Endothelial cell of umbilical vein (primary cell): Measurements from ENCODE around the gene LCN2. TPM values are rescaled to one million over a fixed set of nuclear protein-coding genes. Genes with fewer than 3 reads are reported as not detected.

Experiments used
- BruUV-seq: library from RNA; stranded (reverse); fragments of 400-500 nt; replicated peaks from 2 replicates; lab custom pipeline; 2021; lab: Mats Ljungman, UMichigan
- CTCF ChIA-PET: fragments of 300-600, 350-600 bp; sonication (Branson Sonifier 250); formaldehyde crosslinking; loops from one replicate; lab custom pipeline; 2021; ENCODE audit warnings: antibody characterized with exemption, inconsistent platforms; lab: Charles Lee
- POLR2A ChIA-PET: fragments of 300-600, 350-600 bp; sonication (Branson Sonifier 250); formaldehyde crosslinking; loops from one replicate; lab custom pipeline; 2021; ENCODE audit warnings: antibody characterized with exemption, inconsistent platforms; lab: Charles Lee
- DNase-seq: peaks from one replicate; pipeline ENCODE4 v3.0.0-alpha.2; 2011; ENCODE audit warnings: low read depth, low spot score
- FAIRE-seq: peaks from 2 replicates; lab custom pipeline; 2011; peaks lifted over from hg19 to GRCh38; lab: Jason Lieb, UNC
- H2AFZ ChIP-seq: 2 replicates; pipeline ENCODE4 v1.6.0; 2012; ENCODE audit warnings: low read depth, low read length, control low read depth, inconsistent platforms
- H3K27ac ChIP-seq: 2 replicates; pipeline ENCODE4 v1.5.1; 2011; ENCODE audit warnings: low read depth, mild to moderate bottlenecking, control low read depth, low read length, moderate library complexity; ENCODE audit not compliant: insufficient read depth
- H3K27me3 ChIP-seq, 2 experiments: 2 replicates each; pipeline versions ENCODE4 v1.6.0 to v1.6.1; 2011; ENCODE audit warnings: low read length in 2 of 2, mixed read lengths in 1 of 2; ENCODE audit not compliant: control insufficient read depth in 2 of 2, insufficient read depth in 2 of 2
- H3K36me3 ChIP-seq, 2 experiments: 2 replicates in 1 of 2; 3 replicates in 1 of 2; pipeline ENCODE4 v1.5.1; 2011; ENCODE audit warnings: low read length in 2 of 2, mild to moderate bottlenecking in 1 of 2, moderate library complexity in 1 of 2; ENCODE audit not compliant: control insufficient read depth in 2 of 2, insufficient read depth in 2 of 2; ENCODE audit errors: extremely low read depth in 1 of 2
- H3K4me1 ChIP-seq: 3 replicates; pipeline ENCODE4 v1.5.1; 2011; ENCODE audit warnings: mild to moderate bottlenecking, low read length; ENCODE audit not compliant: control insufficient read depth, insufficient read depth; ENCODE audit errors: extremely low read depth
- H3K4me2 ChIP-seq: 2 replicates; pipeline ENCODE4 v1.6.1; 2011; ENCODE audit warnings: low read length, control low read depth, mixed read lengths; ENCODE audit not compliant: insufficient read depth
- H3K4me3 ChIP-seq, 3 experiments: fragments of 200-600 bp in 1 of 3; sonication (generic), shearing (Covaris generic) in 1 of 3; replicated peaks in 1 of 3; 2 replicates each; pipeline ENCODE4 v1.5.1; 2011 to 2016; ENCODE audit warnings: control low read depth in 3 of 3, low read length in 3 of 3, mild to moderate bottlenecking in 2 of 3, inconsistent platforms in 1 of 3, low read depth in 1 of 3, moderate library complexity in 1 of 3; ENCODE audit not compliant: insufficient read depth in 1 of 3
- H3K79me2 ChIP-seq: 2 replicates; pipeline ENCODE4 v1.6.0; 2012; ENCODE audit warnings: low read length, inconsistent platforms; ENCODE audit not compliant: control insufficient read depth, insufficient read depth
- H3K9ac ChIP-seq: replicated peaks from 2 replicates; pipeline ENCODE3; 2011; ENCODE audit warnings: low read length, control low read depth; ENCODE audit not compliant: insufficient read depth; ENCODE audit errors: extremely low read depth
- H3K9me1 ChIP-seq: replicated peaks from 3 replicates; pipeline ENCODE4 v1.6.0; 2011; ENCODE audit warnings: mild to moderate bottlenecking, low read length; ENCODE audit not compliant: control insufficient read depth, insufficient read depth; ENCODE audit errors: extremely low read depth
- H3K9me3 ChIP-seq: replicated peaks from 2 replicates; pipeline ENCODE4 v1.5.1; 2012; ENCODE audit warnings: low read length, inconsistent platforms; ENCODE audit not compliant: control insufficient read depth, insufficient read depth
- H4K20me1 ChIP-seq: replicated peaks from 2 replicates; pipeline ENCODE3; 2011; ENCODE audit warnings: mild to moderate bottlenecking, low read length; ENCODE audit not compliant: control insufficient read depth, insufficient read depth; ENCODE audit errors: extremely low read depth
- CTCF ChIP-seq, 2 donors: IDR thresholded peaks; 1 replicate in 1 of 2; 2 replicates in 1 of 2; pipeline ENCODE4 v1.5.1; 2011; ENCODE audit warnings: low read length in 2 of 2, mild to moderate bottlenecking in 2 of 2, moderate library complexity in 2 of 2, control low read depth in 1 of 2, inconsistent platforms in 1 of 2, low read depth in 1 of 2; ENCODE audit not compliant: insufficient read depth in 1 of 2; ENCODE audit errors: extremely low read depth in 1 of 2
- EZH2 ChIP-seq: IDR thresholded peaks from 2 replicates; pipeline ENCODE4 v1.6.1; 2012; ENCODE audit warnings: borderline replicate concordance, low read depth, mild to moderate bottlenecking, moderate library complexity, low read length, inconsistent platforms; ENCODE audit not compliant: severe bottlenecking
- FOS ChIP-seq: IDR thresholded peaks from 2 replicates; pipeline ENCODE4 v1.6.1; 2011; ENCODE audit warnings: mild to moderate bottlenecking, low read length, moderate library complexity, borderline replicate concordance; ENCODE audit not compliant: insufficient read depth
- GATA2 ChIP-seq: IDR thresholded peaks from 2 replicates; pipeline ENCODE4 v1.7.0; 2011; ENCODE audit warnings: low read depth, mild to moderate bottlenecking, moderate library complexity, mixed read lengths, low read length; ENCODE audit not compliant: insufficient read length, insufficient read depth
- JUN ChIP-seq: IDR thresholded peaks from 2 replicates; pipeline ENCODE4 v1.6.1; 2011; ENCODE audit warnings: borderline replicate concordance, low read depth; ENCODE audit not compliant: insufficient read length, insufficient read depth
- MAX ChIP-seq: IDR thresholded peaks from 2 replicates; pipeline ENCODE4 v1.6.1; 2011; ENCODE audit not compliant: insufficient read depth, insufficient read length
- MYC ChIP-seq: IDR thresholded peaks from one replicate; pipeline ENCODE4 v1.6.1; 2011; ENCODE audit warnings: mild to moderate bottlenecking, low read depth, low read length
- POLR2A ChIP-seq: IDR thresholded peaks from 2 replicates; pipeline ENCODE4 v1.6.1; 2012; ENCODE audit warnings: low read depth, mild to moderate bottlenecking, control low read depth, low read length
- POLR2AphosphoS5 ChIP-seq: IDR thresholded peaks from 2 replicates; pipeline ENCODE4 v1.6.1; 2012; ENCODE audit warnings: low read depth, mild to moderate bottlenecking, control low read depth, low read length, moderate library complexity; ENCODE audit not compliant: insufficient read depth
- dilution Hi-C: fragments of 300-500 bp; cut with MboI; formaldehyde crosslinking; loops from one replicate; pipeline ENCODE4 v1.15.0; 2019; ENCODE audit warnings: low sequenced_read_pairs; ENCODE audit not compliant: extremely low pct_ligation_motif_present
- intact Hi-C: fragments of 100-400 bp; cut with micrococcal nuclease; formaldehyde crosslinking; loops from one replicate; pipeline ENCODE4 v1.10.0; 2022
- polyA plus RNA-seq, 4 experiments: library from polyadenylated mRNA; depleted of rRNA in 3 of 4; stranded (reverse) in 3 of 4; unstranded in 1 of 4; fragments of >200 nt; gene quantifications; 2 replicates each; pipeline versions ENCODE4 v1.2.1 to v1.2.3, GENCODE V29; 2011 to 2012; ENCODE audit warnings: missing spikeins in 1 of 4
- total RNA-seq: library from RNA; stranded (reverse); gene quantifications from 2 replicates; pipeline ENCODE4 v1.2.3, GENCODE V29; 2021

The LCN2 gene
- total and polyA plus RNA-seq, 2 donors (not counting 3 experiments of a cell fraction or from before 2014, with no cell fraction given) = not detected

GRCh38 chr9:128138001-128138400 lies 11.3 kb upstream of the LCN2 start:
- H3K9ac ChIP-seq = no peak overlapping the region
- FAIRE-seq (no peak), DNase-seq (no peak)
- peaks cover 9 to 12% of the 10 kb centered on the region in 2 experiments for H3K27me3 ChIP-seq
- CTCF ChIA-PET = interaction anchor here (0.9 kb wide), 1 partner anchor 13 kb away, joined by 3 read pairs; no protein-coding TSS in a partner anchor
- no peaks in the 10 kb centered on the region for H3K9me1 ChIP-seq
- H3K79me2 ChIP-seq = no peaks in the 10 kb centered on the region
- intact Hi-C loops = no loop called here
- no peak overlapping the region for H3K27ac ChIP-seq
- dilution Hi-C loops = no loop called here
- POLR2A ChIA-PET = no interaction called here
- H3K9me3 ChIP-seq = no peaks in the 10 kb centered on the region
- TF ChIP-seq POLR2A = no peak
- TF ChIP-seq POLR2AphosphoS5 = no peak
- no peak for TF ChIP-seq MYC
- no peak for TF ChIP-seq JUN
- TF ChIP-seq GATA2 = no peak
- no peak for TF ChIP-seq EZH2
- no peak for TF ChIP-seq MAX
- H3K36me3 ChIP-seq = no peaks in the 10 kb centered on the region
- H4K20me1 ChIP-seq = no peaks in the 10 kb centered on the region
- H2AFZ ChIP-seq = no peak overlapping the region
- no TSS peak for BruUV-seq
- H3K4me2 ChIP-seq = no peak overlapping the region
- H3K4me3 ChIP-seq = no peak overlapping the region
- no peaks in the 10 kb centered on the region for H3K4me1 ChIP-seq

- POLR2A ChIA-PET = no interaction called here
- no peaks in the 10 kb centered on the region for H3K36me3 ChIP-seq
- TF ChIP-seq JUN = no peak
- no peak for TF ChIP-seq CTCF (IDR thresholded peaks at IDR 0.05; ENCODE audit: extremely low read depth in 1 of 2, insufficient read depth in 1 of 2, low read depth in 1 of 2, low read length in 2 of 2)
- TF ChIP-seq POLR2A = no peak
- no peak for TF ChIP-seq EZH2
- no peak for TF ChIP-seq MYC
- no peak for TF ChIP-seq GATA2
- no peak for TF ChIP-seq POLR2AphosphoS5
- TF ChIP-seq MAX = no peak
- TF ChIP-seq FOS = no peak
- no peaks in the 10 kb centered on the region for H3K4me1 ChIP-seq
- CTCF ChIA-PET = no interaction called here
- no peak overlapping the region for H3K4me2 ChIP-seq
- peaks cover 3 to 7% of the 10 kb centered on the region in 2 experiments for H3K27me3 ChIP-seq
- no peak for DNase-seq
- no peak overlapping the region for H3K9ac ChIP-seq
- dilution Hi-C loops (no loop called here), intact Hi-C loops (no loop called here)
- no peaks in the 10 kb centered on the region for H3K79me2 ChIP-seq
- H3K9me1 ChIP-seq = no peaks in the 10 kb centered on the region
- no peak for FAIRE-seq
- H4K20me1 ChIP-seq = no peaks in the 10 kb centered on the region
- BruUV-seq = no TSS peak
- no peak overlapping the region for H2AFZ ChIP-seq
- no peaks in the 10 kb centered on the region for H3K9me3 ChIP-seq
- no peak overlapping the region for H3K27ac ChIP-seq
- no peak overlapping the region for H3K4me3 ChIP-seq
Measured at GRCh38 chr9:128139621-128140020, 9.6 kb upstream of the LCN2 start.
